ENCODE results near the gene C1QTNF1.

The C1QTNF1 gene

GRCh38 chr17:79091226-79091670, 67.3 kb downstream of the C1QTNF1 start:
- DNase-seq (ENCODE audit: low read depth in 2 of 2): no peak

GRCh38 chr17:79092567-79092966, 68.6 kb downstream of the C1QTNF1 start:
- no peak for DNase-seq (ENCODE audit: low read depth in 2 of 2)

GRCh38 chr17:79093270-79093669, 69.3 kb downstream of the C1QTNF1 start:
- no peak for DNase-seq (ENCODE audit: low read depth in 2 of 2)

DNA sequence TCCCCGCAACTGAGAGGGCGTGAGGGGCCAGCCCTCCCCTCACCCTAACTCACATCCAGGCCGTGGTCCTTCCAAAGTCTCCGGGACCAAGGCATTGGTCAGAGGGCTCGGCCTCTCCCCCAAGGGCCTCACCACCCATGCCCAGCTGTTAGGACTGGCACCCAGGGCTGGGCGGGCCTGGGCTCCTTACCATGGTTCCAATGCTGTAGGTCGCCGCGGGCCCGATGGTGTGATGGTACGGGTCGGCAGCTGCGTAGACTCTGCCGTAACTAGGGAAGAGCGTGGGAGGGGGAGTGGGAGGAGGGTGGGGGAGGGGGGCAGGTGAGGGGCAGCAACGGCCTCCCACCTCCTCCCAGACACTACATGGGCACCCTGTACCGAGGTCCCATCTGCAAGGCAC, 70.3 kb downstream of the C1QTNF1 start:
- DNase-seq (ENCODE audit: low read depth in 2 of 2): no peak

- DNase-seq (ENCODE audit: low read depth in 2 of 2): no peak
Observed at GRCh38 chr17:79095345-79096055, 71.5 kb downstream of the C1QTNF1 start.

DNA sequence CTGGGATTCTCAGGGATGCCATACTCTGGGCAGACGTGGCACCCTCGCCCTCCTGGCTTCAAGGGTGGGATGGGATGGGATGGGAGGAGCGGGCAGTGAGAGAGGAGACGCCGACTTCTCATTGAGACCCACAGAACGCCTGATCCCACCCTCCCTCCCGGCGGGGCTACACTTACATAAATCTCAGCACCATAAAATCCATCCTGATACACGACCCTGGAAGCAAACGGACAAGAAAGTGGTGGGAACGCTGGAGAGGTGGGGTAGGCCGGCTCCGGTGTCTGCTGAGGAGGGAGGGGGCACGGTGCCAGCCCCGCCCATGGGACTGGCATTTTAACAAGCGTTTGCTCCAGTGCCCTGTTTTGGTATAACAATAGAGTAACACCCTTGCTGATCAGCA, 72.5 kb downstream of the C1QTNF1 start:
- no peak for DNase-seq (ENCODE audit: low read depth in 2 of 2)

GRCh38 chr17:79097226-79098055, 73.5 kb downstream of the C1QTNF1 start:
- DNase-seq (ENCODE audit: low read depth in 2 of 2): no peak

- DNase-seq (ENCODE audit: low read depth in 2 of 2): no peak
Observed at GRCh38 chr17:79098282-79098867, 74.4 kb downstream of the C1QTNF1 start.

Data from stimulated activated CD4-positive, alpha-beta T cell treated with anti-CD3 and anti-CD28 coated beads, Interleukin-4, amount 100 ng/mL, for 48 hours (primary cell).